ENCODE results near the gene ITPR3. TPM values are rescaled to one million over a fixed set of nuclear protein-coding genes. Genes with fewer than 3 reads are reported as not detected.

ITPR3 gene
- total RNA-seq, 4 donors from 2014 or later = 76.8 to 101 (median 93.9) TPM

- WGBS, 2 donors = 72 to 80% methylated on average over 11 of the region's 11 CpGs
- peaks cover 0 to 16% (median 5%) of the 10 kb centered on the region in 4 donors for H3K4me1 ChIP-seq
- H3K27ac ChIP-seq = no peak overlapping the region
- H3K4me3 ChIP-seq = no peak overlapping the region
- H3K27me3 ChIP-seq = no peaks in the 10 kb centered on the region
- no peaks in the 10 kb centered on the region for H3K9me3 ChIP-seq
- H3K36me3 ChIP-seq = no peaks in the 10 kb centered on the region
- TF ChIP-seq POLR2A (IDR thresholded peaks at IDR 0.05) (no peak), CTCF (IDR thresholded peaks at IDR 0.05) (no peak), EP300 (IDR thresholded peaks at IDR 0.05) (no peak)
- no peak for DNase-seq (ENCODE audit: low spot score in 2 of 2)
Observed at GRCh38 chr6:33719326-33719987, 98.3 kb downstream of the ITPR3 start.

GRCh38 chr6:33720998-33721397 lies 99.9 kb downstream of the ITPR3 start:
- DNase-seq (ENCODE audit: low spot score in 2 of 2) = no peak
- WGBS, 2 donors = 74 to 94% methylated on average over 1 of the region's 1 CpG
- H3K27ac ChIP-seq = no peak overlapping the region
- H3K4me1 ChIP-seq = peaks cover 0 to 16% (median 5%) of the 10 kb centered on the region in 4 donors
- H3K4me3 ChIP-seq = no peak overlapping the region
- TF ChIP-seq POLR2A (IDR thresholded peaks at IDR 0.05) (no peak), EP300 (IDR thresholded peaks at IDR 0.05) (no peak), CTCF (IDR thresholded peaks at IDR 0.05) (no peak)
- no peaks in the 10 kb centered on the region for H3K27me3 ChIP-seq
- no peaks in the 10 kb centered on the region for H3K9me3 ChIP-seq
- no peaks in the 10 kb centered on the region for H3K36me3 ChIP-seq

GRCh38 chr6:33721508-33721907 lies 100.4 kb downstream of the ITPR3 start:
- TF ChIP-seq CTCF (IDR thresholded peaks at IDR 0.05) = no peak
- no peak for TF ChIP-seq POLR2A (IDR thresholded peaks at IDR 0.05)
- TF ChIP-seq EP300 (IDR thresholded peaks at IDR 0.05) = no peak
- Histone ChIP-seq H3K27ac (no peak overlapping the region), H3K9me3 (no peaks in the 10 kb centered on the region), H3K27me3 (no peaks in the 10 kb centered on the region), H3K4me3 (no peak overlapping the region), H3K36me3 (no peaks in the 10 kb centered on the region), H3K4me1 (peaks cover 0 to 16% (median 5%) of the 10 kb centered on the region in 4 donors)
- 55 to 60% methylated on average over 5 of the region's 5 CpGs for WGBS, 2 donors
- no peak for DNase-seq (ENCODE audit: low spot score in 2 of 2)

GRCh38 chr6:33722103-33722623 lies 101.0 kb downstream of the ITPR3 start:
- Histone ChIP-seq H3K9me3 (no peaks in the 10 kb centered on the region), H3K36me3 (no peaks in the 10 kb centered on the region), H3K4me1 (peaks cover 0 to 15% (median 5%) of the 10 kb centered on the region in 4 donors), H3K27ac (no peak overlapping the region), H3K4me3 (no peak overlapping the region), H3K27me3 (no peaks in the 10 kb centered on the region)
- TF ChIP-seq POLR2A (IDR thresholded peaks at IDR 0.05) (no peak), EP300 (IDR thresholded peaks at IDR 0.05) (no peak), CTCF (IDR thresholded peaks at IDR 0.05) (no peak)
- WGBS, 2 donors = 81 to 87% methylated on average over 5 of the region's 5 CpGs
- no peak for DNase-seq (ENCODE audit: low spot score in 2 of 2)

- peaks cover 0 to 2% (median 0%) of the 10 kb centered on the region in 4 donors for H3K4me1 ChIP-seq
- TF ChIP-seq EP300 (IDR thresholded peaks at IDR 0.05) = no peak
- TF ChIP-seq POLR2A (IDR thresholded peaks at IDR 0.05) = no peak
- no peak for TF ChIP-seq CTCF (IDR thresholded peaks at IDR 0.05)
- no peaks in the 10 kb centered on the region for H3K36me3 ChIP-seq
- H3K9me3 ChIP-seq = no peaks in the 10 kb centered on the region
- WGBS, 2 donors = 54 to 55% methylated on average over 3 of the region's 3 CpGs
- DNase-seq (ENCODE audit: low spot score in 2 of 2) = no peak
- H3K27me3 ChIP-seq = no peaks in the 10 kb centered on the region
- H3K27ac ChIP-seq = no peak overlapping the region
- no peak overlapping the region for H3K4me3 ChIP-seq
Observed at GRCh38 chr6:33723371-33724085, 102.4 kb downstream of the ITPR3 start.
